GM19328 (cell line): ENCODE results near the gene INAVA.
"Not testable (repeated sequence)": the region's sequence is repeated elsewhere in the genome, so short reads cannot be mapped to it uniquely, and the experiment has no call there.

Source experiments
- ATAC-seq: cut with Tn5 transposase; IDR thresholded peaks from one replicate; pipeline ENCODE4 v1.9.1; 2021; ENCODE audit warnings: mild to moderate bottlenecking, moderate library complexity; ENCODE audit not compliant: unreplicated experiment

Gene INAVA

DNA sequence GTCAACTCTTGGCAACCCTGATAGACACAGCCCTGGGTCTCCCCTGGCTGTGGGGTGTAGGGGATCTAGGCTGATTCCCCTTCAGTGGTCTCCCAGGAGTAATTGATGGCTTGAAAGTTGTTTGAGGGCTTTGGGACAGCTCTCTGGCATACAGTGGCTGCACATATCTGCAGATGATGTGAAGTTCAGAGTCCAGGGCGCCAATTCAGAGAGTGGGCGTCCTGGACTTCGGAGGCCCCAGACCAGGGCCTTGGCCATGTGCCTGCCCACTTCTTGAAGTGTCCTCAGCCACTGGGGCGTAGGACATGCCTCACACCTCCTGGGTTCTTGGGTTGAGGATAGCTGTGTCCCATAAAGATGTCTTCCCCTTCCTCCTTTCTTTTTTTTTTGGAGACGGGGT is 2.6 kb downstream of the INAVA start:
- ATAC-seq: no peak

GRCh38 chr1:200899015-200899386 is 4.3 kb downstream of the INAVA start:
- no peak for ATAC-seq

DNA sequence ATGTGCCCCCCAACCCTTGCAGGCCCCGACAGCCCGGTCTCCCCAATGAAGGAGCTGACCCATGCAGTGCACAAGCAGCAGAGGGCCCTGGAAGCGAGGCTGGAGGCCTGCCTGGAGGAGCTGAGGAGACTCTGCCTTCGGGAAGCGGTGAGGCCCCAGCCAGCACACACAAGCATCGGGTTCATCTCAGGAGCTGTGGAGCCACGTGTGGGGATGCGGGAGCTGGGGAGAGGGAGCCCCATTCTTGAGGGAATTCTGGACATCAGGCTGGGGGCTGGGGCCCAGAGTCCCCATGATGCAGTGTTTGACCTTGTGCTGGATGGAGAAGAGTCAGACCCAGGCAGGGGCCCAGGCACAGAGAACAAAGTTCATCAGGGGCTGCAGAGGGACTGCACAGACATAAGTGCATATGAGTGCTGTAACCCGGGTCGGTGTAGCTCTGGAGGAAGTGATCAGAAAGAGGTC is 4.8 kb downstream of the INAVA start:
- ATAC-seq: no peak

DNA sequence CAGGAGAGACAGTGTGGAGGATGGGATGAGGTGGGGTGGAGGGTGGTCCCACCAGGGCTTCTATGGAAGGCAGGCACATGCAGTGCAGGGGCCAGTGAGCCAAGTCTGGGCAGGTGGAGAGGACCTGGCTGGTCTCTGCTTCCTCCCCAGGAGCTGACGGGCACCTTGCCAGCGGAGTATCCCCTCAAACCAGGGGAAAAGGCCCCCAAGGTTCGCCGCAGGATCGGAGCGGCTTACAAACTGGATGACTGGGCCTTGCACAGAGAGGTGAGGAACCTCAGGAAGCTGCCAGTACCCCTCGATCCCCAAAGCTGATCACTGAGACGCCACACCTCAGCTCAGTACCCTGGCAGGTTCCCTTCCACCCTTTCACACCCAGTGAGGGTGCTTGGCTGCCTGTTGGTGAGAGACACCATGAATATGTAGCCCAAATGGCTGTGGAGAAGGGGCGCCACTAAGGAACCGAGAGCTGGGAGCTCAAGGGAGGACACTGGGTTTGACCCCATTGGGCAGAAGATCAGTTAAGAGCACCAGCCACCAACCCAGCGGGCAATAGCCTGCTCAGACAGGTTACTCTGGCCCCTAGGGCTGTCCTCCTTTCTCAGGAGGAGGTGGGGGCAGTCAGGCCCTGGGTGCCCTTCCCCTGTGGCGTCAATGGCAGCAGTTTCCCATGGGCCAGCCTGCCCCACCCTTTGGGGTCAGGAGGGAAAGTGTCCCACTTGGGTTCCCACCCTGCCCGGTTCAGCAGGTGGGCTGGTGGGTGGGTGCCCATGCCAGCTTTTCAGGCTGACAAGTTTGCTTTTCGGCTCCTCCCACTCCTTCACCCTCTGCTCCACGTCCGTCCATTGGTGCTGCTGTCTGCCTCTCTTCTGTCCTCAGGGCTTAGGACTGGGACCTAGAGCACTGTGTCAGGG is 5.5 kb downstream of the INAVA start:
- ATAC-seq: no peak

GRCh38 chr1:200900877-200901276 is 6.2 kb downstream of the INAVA start:
- ATAC-seq: no peak

DNA sequence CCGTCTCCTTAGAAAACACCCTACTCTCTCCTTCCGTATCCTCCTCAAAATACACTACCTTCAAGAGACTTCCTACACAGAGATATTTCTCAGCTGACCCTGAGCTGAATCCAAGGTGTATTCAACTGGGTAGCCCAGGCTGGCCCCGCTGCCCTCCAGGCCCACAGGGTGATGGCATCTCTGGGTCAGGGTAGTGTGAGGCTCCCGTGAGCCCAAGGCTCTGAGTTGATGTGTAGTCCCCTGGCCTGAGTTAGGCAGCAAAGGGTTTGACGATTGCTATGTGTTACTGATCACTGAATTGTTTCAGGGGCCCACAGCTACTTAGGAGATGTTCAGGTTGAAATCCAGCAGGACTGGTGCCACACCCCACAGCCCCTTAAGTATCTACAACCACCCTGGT is 6.7 kb downstream of the INAVA start:
- ATAC-seq: no peak

DNA sequence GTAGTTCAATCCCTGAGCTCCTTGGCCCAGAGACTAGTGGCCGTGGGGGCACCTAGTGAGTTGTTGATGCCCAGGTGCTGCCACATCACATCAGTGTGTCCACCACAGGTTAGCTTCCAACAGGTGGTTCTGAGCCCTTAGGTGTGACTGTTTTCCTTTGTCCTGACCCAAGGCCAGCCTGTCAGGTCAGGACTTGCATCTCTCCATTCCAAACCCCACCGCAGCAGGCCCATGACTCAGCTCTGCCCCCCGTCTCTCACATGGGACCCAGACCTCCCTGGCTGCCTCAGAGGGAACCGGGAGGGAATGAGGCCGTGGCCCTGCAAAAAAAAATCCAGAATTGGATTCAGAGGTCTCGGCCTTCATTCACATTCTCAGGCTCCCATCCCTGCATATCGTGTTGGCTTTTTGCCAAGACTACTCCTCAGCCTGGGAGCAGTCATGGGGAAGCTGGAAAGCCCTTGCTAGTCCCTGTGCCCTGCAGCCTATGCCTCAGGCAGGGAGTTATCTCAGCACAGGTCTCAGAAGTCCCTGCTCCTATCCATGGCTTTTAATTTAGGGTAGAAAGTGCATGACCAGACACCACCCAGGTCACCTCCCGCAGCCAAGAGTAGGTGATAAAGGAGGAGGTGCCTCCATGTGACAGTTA is 7.2 kb downstream of the INAVA start:
- ATAC-seq: no peak

- no peak for ATAC-seq
Observed at GRCh38 chr1:200903793-200904192, 9.1 kb downstream of the INAVA start.

GRCh38 chr1:200904772-200905171 is 10.1 kb downstream of the INAVA start:
- ATAC-seq: no peak

- no peak for ATAC-seq
Observed at GRCh38 chr1:200905411-200906052, 10.8 kb downstream of the INAVA start.

DNA sequence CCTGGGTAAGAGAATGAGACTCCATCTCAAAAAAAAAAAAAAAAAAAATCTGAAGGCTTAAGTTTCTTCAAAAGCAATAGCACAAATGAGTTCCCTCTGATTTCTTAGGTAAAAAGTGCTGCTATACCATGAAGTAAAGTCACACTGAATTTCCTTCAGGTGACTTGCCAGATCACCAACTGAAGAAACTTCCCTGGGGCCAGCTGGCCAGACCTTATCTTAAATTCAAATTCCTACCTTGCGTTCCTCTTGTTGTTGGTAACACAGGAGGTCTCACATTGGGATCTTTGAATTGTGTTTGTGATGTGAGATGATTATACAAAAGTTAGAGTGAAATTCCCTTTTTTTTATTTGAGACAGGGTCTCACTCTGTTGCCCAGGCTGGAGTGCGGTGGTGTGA is 11.8 kb downstream of the INAVA start:
- no peak for ATAC-seq

DNA sequence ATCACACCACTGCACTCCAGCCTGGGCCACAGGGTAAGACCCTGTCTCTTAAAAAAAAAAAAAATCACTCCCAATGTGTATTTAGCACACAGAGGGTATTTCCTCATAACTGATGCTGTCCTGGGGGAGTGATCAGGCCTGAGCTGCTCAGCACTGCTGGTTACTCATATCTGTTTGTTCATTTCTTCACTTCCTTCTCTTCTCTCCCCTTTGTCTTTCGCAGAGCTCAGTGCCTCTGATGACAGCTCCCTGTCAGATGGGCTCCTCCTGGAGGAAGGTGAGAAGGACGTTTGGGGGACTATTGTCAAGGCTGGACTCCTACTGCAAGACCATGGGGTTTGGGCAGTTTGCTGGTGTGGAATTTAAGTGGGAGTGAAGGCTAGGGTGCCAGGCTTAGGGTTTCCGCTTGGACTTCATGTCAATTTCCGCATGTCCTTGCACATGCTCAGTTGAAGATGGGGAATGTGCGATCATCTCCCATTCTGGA is 13.0 kb downstream of the INAVA start:
- ATAC-seq: peak; percentile 56

GRCh38 chr1:200908191-200908868 is 13.6 kb downstream of the INAVA start:
- ATAC-seq: no peak

GRCh38 chr1:200909071-200909470 is 14.4 kb downstream of the INAVA start:
- no peak for ATAC-seq

DNA sequence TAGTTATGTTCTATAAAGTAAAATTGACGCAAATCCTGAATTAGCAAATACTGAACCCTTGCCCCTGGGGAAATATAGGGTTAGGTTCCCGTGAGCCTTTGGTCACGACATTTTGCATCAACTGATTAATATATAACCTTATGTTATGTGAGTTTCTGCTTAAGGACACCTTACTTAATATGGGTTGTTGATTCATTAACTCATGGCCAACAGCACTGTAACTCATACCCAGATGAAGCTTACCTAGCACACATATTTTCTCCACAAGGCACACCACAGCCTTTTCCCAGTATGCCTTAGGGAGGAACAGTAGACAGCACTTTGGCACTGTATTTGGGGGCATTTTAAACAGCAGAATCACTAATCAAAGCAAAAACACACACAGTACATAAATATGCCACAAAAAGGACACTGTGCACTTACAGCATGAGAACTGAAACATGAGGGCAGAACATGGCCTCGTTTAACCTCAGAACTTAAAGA is 15.1 kb downstream of the INAVA start:
- no peak for ATAC-seq

DNA sequence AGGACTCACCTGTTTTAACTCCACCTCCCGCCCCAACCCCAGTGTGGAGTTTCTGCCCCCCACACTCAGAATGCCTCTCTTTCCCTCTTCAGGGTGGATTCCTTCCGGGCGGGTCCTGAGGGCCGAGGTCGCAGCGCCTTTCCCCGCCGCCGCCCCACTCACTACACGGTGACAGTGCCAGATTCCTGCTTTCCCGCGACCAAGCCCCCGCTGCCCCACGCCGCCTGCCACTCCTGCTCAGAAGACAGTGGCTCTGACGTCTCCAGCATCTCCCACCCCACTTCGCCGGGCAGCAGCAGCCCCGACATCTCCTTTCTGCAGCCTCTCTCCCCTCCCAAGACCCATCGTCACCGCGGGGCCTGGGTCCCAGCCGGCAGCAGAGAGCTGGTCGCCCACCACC is 16.7 kb downstream of the INAVA start:
- ATAC-seq: no peak

DNA sequence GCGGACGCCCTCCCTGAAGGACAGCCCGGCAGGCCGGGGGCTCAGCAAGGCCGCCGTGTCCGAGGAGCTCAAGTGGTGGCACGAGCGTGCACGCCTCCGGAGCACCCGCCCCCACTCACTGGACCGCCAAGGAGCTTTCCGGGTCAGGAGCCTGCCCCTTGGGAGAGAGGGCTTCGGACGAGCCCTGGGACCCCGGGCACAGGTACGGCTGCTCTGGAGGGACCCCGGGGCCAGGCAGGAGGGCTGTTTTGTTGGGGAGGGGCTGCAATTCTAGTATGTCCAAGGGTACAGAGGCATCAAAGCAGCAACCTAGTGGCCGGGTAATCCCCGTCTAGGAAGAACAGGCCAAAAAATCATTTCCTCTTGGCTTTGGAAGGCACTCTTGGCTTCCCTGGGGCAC is 17.2 kb downstream of the INAVA start:
- not testable (repeated sequence) for ATAC-seq

- ATAC-seq: no peak
Observed at GRCh38 chr1:200912737-200913407, 18.2 kb downstream of the INAVA start.

DNA sequence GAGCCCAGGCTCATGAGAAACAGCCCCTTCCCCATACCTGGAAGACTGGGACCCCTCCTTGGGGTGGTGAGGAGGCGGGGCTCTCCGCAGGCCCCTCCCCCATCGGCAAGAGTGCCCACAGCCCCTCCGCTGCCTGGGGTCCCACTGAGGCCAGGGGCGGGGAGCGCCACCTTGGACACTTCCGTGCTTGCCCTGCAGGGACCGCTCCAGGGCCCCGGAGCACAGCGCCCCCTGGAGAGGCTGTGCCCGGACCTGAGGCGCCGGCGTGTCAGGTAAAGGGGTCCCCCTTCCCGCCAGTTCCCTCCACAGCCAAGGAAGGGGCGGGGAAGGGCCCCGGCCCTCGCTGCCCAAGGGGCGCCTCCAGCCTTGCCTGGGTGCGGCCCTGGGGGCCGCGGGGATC is 21.5 kb downstream of the INAVA start:
- ATAC-seq: no peak

GRCh38 chr1:200916681-200917080 is 22.0 kb downstream of the INAVA start:
- ATAC-seq: no peak
